AG04449 (cell line): ENCODE data around the gene GRIA2.

Experiments
- CTCF ChIA-PET: fragments of 350-600 bp; formaldehyde crosslinking; extraction: SDS; loops from one replicate; lab custom pipeline; 2021; ENCODE audit warnings: antibody characterized with exemption; lab: Yijun Ruan, JAX
- POLR2A ChIA-PET: fragments of 400-600, 350-600 bp; formaldehyde crosslinking; extraction: SDS; loops from one replicate; lab custom pipeline; 2020; ENCODE audit warnings: antibody characterized with exemption, inconsistent platforms; lab: Yijun Ruan, JAX
- DNase-seq: peaks from one replicate; pipeline ENCODE4 v3.0.0-alpha.2; 2010; ENCODE audit warnings: low read depth, low spot score
- H3K4me3 ChIP-seq: 2 replicates; pipeline ENCODE4 v1.5.1; 2011; ENCODE audit warnings: low read depth, mild to moderate bottlenecking, control low read depth, low read length
- CTCF ChIP-seq: IDR thresholded peaks from one replicate; pipeline ENCODE4 v1.5.1; 2011; ENCODE audit warnings: mild to moderate bottlenecking, moderate library complexity, low read length, control low read depth, inconsistent platforms; ENCODE audit not compliant: insufficient read depth; ENCODE audit errors: missing control alignments

The GRIA2 gene

GRCh38 chr4:157312702-157313101, 92.2 kb downstream of the GRIA2 start:
- TF ChIP-seq CTCF: no peak
- no peak for DNase-seq
- no peak overlapping the region for H3K4me3 ChIP-seq
- ChIA-PET CTCF (no interaction called here), POLR2A (no interaction called here)

GRCh38 chr4:157314906-157315305, 94.4 kb downstream of the GRIA2 start:
- ChIA-PET CTCF (no interaction called here), POLR2A (no interaction called here)
- no peak for DNase-seq
- no peak for TF ChIP-seq CTCF
- H3K4me3 ChIP-seq: no peak overlapping the region

GRCh38 chr4:157315968-157316367, 95.4 kb downstream of the GRIA2 start:
- POLR2A ChIA-PET: no interaction called here

GRCh38 chr4:157320092-157320491, 99.6 kb downstream of the GRIA2 start:
- no peak for DNase-seq
- CTCF ChIA-PET: no interaction called here
- no peak overlapping the region for H3K4me3 ChIP-seq
- no peak for TF ChIP-seq CTCF
- POLR2A ChIA-PET: no interaction called here

More at GRCh38 chr4:157315968-157316367, 95.4 kb downstream of the GRIA2 start:
- DNase-seq: no peak
- CTCF ChIA-PET: no interaction called here
- no peak for TF ChIP-seq CTCF
- H3K4me3 ChIP-seq: no peak overlapping the region

- CTCF ChIA-PET: no interaction called here
- H3K4me3 ChIP-seq: no peak overlapping the region
- TF ChIP-seq CTCF: no peak
- POLR2A ChIA-PET: no interaction called here
- DNase-seq: no peak
Observed at GRCh38 chr4:157327666-157328065, 107.1 kb downstream of the GRIA2 start.

- ChIA-PET POLR2A (no interaction called here), CTCF (no interaction called here)
- no peak for TF ChIP-seq CTCF
- H3K4me3 ChIP-seq: no peak overlapping the region
- no peak for DNase-seq
Observed at GRCh38 chr4:157357887-157358286, 137.4 kb downstream of the GRIA2 start.
